ENCODE measurements around the gene PNMA8B. TPM values are rescaled to one million over a fixed set of nuclear protein-coding genes. Genes with fewer than 3 reads are reported as not detected.

Gene PNMA8B
- total RNA-seq, 1 donor from 2014 or later: 0.55 TPM

DNA sequence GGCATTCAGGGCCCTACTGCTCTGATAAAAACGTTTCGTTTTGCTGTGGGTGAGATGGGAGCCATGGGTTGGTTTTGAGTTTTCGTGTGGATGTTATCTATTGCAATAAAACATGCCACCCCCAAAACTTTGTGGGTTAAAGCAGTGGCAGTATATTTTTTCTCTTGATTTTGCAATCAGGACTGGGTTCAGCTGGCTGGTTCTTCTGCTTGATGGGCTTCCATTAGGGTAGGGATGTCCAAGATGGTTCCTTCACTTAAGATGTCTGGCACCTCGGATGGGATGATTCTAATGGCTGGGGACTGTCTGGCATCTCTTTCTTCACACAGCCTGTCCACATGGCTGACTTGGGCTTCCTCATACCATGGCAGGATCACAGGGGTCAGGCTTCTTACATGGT, 15.6 kb upstream of the PNMA8B start:
- no peak overlapping the region for H3K27ac ChIP-seq (replicated peaks)
- no peaks in the 10 kb centered on the region for H3K36me3 ChIP-seq
- intact Hi-C loops (cut with micrococcal nuclease): loop anchor here (10.0 kb wide), 1 partner anchor 116 kb away; no protein-coding TSS in a partner anchor
- peaks cover 21% of the 10 kb centered on the region for H3K27me3 ChIP-seq (ENCODE audit: low read depth)
- no peak overlapping the region for H3K4me3 ChIP-seq
- no peak for TF ChIP-seq CTCF (IDR thresholded peaks at IDR 0.05; ENCODE audit: borderline replicate concordance)
- H3K9me3 ChIP-seq (replicated peaks): peaks cover 12% of the 10 kb centered on the region
- no peak for DNase-seq
- peaks cover 7% of the 10 kb centered on the region for H3K4me1 ChIP-seq

DNA sequence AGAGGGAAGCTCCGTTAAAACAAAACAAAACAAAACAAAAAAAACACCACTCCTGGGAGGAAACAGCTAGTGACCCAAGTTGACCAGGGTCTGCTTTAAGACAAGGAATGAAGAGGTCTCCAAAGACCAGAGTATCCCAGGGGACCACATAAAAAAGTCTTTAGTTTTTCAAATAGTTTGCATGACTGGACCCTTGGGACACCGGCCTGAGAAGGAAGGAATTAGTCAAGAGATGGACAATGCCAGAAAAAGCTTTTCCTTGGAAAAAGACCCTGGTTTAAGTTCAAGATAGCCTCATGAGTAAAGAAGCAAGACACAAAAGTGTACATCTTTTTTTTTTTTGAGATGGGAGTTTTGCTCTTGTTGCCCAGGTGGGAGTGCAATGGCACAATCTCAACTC, 12.5 kb upstream of the PNMA8B start:
- no peaks in the 10 kb centered on the region for H3K36me3 ChIP-seq
- H3K4me3 ChIP-seq: no peak overlapping the region
- peaks cover 12% of the 10 kb centered on the region for H3K27me3 ChIP-seq (ENCODE audit: low read depth)
- H3K9me3 ChIP-seq (replicated peaks): peaks cover 18% of the 10 kb centered on the region
- TF ChIP-seq CTCF (IDR thresholded peaks at IDR 0.05; ENCODE audit: borderline replicate concordance): no peak
- no peak overlapping the region for H3K27ac ChIP-seq (replicated peaks)
- H3K4me1 ChIP-seq: peaks cover under 1% of the 10 kb centered on the region
- intact Hi-C loops (cut with micrococcal nuclease): no loop called here
- no peak for DNase-seq

DNA sequence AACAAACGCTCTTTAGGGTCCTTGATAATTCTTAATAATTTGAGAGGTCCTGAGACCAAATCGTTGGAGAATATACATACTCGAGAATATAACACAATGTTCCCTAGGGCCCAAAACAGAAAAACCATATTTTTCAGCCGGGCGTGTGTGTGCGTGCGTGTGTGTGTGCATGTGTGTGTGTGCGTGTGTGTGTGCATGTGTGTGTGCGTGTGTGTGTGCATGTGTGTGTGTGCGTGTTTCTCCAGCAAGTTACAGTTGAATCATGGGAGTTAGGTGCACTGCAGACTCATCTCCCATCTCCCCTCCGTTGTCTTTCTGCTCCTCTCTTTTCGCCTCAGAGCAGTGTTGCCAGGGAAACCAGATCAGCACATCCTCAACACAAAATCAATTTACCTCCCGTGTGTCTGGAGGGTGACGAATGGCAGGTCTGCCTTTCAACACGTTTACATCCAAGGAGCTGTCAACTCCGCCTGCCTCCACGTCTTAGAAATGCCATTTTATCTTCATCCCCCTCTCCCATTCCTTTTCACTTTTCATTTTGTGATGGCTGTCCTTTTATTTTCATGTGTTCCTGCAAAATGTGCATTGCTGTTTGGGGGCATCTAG, 8.3 kb upstream of the PNMA8B start:
- Histone ChIP-seq H3K27ac (replicated peaks) (no peak overlapping the region), H3K36me3 (no peaks in the 10 kb centered on the region), H3K4me1 (no peaks in the 10 kb centered on the region), H3K27me3 (ENCODE audit: low read depth) (peaks cover 24% of the 10 kb centered on the region), H3K9me3 (replicated peaks) (peaks cover 7% of the 10 kb centered on the region), H3K4me3 (no peak overlapping the region)
- DNase-seq: no peak
- no peak for TF ChIP-seq CTCF (IDR thresholded peaks at IDR 0.05; ENCODE audit: borderline replicate concordance)
- intact Hi-C loops (cut with micrococcal nuclease): no loop called here

DNA sequence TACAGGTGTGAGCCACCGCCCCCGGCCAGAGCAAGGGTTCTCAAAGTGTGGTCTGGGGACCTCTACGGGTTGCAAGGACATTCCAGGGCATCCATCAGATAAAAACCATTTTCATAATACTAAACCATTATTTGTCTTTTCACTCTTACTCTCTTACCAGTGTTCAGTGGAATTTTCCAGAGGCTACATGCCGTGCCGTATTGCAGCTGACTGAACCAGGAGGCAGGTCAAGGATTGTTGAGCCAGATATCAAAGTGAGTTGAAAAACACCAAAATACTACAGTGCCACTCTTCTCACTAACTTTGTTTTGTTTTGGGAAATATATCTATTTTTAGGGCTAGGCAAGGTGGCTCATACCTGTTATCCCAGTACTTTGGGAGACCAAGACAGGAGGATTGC, 7.2 kb upstream of the PNMA8B start:
- intact Hi-C loops (cut with micrococcal nuclease): no loop called here
- no peak overlapping the region for H3K27ac ChIP-seq (replicated peaks)
- no peaks in the 10 kb centered on the region for H3K36me3 ChIP-seq
- peaks cover 7% of the 10 kb centered on the region for H3K9me3 ChIP-seq (replicated peaks)
- no peak overlapping the region for H3K4me3 ChIP-seq
- peaks cover 24% of the 10 kb centered on the region for H3K27me3 ChIP-seq (ENCODE audit: low read depth)
- no peak for TF ChIP-seq CTCF (IDR thresholded peaks at IDR 0.05; ENCODE audit: borderline replicate concordance)
- H3K4me1 ChIP-seq: no peaks in the 10 kb centered on the region
- no peak for DNase-seq

DNA sequence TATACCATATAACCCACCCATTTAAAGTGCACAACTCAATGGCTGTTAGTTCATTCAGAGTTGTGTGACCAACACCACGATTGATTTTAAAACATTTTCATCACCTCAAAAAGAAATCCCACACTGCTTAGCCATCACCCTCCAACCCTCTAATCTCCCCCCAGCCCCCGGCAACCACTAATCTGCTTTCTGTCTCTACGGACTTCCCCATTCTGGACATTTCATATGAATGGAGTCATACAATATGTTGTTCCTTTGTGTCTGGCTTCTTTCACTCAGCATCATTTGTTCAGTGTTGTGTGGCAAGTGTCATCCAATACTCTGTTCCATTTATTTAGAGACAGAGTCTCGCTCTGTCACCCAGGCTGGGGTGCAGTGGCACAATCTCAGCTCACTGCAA, 4.0 kb upstream of the PNMA8B start:
- peaks cover 6% of the 10 kb centered on the region for H3K4me1 ChIP-seq
- no peak overlapping the region for H3K4me3 ChIP-seq
- no peaks in the 10 kb centered on the region for H3K36me3 ChIP-seq
- DNase-seq: no peak
- peaks cover 25% of the 10 kb centered on the region for H3K27me3 ChIP-seq (ENCODE audit: low read depth)
- no peak for TF ChIP-seq CTCF (IDR thresholded peaks at IDR 0.05; ENCODE audit: borderline replicate concordance)
- intact Hi-C loops (cut with micrococcal nuclease): no loop called here
- peaks cover 1% of the 10 kb centered on the region for H3K9me3 ChIP-seq (replicated peaks)
- no peak overlapping the region for H3K27ac ChIP-seq (replicated peaks)
